ENCODE measurements around the gene RALBP1.

DNA sequence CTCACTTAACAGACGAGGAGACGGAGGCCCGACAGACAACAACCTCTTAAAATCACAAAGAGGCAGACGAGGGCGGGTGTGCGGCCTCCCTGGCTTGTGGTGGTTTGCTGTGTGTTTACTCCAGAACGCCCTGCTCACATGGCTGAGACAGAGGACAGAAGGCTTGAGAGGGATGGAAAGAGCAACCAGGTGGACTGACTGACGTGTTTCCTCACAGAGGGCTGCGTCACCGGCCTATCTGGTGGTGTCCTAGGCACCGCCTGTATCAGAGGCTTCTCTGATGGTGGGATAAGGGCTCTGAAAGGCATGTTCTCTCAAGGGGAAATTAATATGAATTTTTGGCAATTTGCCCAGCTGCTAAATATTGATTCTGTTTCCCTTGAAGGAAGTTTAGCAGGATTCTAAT, 47.0 kb upstream of the RALBP1 start:
- TF ChIP-seq, protein P1, sequence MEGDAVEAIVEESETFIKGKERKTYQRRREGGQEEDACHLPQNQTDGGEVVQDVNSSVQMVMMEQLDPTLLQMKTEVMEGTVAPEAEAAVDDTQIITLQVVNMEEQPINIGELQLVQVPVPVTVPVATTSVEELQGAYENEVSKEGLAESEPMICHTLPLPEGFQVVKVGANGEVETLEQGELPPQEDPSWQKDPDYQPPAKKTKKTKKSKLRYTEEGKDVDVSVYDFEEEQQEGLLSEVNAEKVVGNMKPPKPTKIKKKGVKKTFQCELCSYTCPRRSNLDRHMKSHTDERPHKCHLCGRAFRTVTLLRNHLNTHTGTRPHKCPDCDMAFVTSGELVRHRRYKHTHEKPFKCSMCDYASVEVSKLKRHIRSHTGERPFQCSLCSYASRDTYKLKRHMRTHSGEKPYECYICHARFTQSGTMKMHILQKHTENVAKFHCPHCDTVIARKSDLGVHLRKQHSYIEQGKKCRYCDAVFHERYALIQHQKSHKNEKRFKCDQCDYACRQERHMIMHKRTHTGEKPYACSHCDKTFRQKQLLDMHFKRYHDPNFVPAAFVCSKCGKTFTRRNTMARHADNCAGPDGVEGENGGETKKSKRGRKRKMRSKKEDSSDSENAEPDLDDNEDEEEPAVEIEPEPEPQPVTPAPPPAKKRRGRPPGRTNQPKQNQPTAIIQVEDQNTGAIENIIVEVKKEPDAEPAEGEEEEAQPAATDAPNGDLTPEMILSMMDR (IDR thresholded peaks at IDR 0.05 in 2 of 3, conservative IDR thresholded peaks at IDR 0.05 in 1 of 3; ENCODE audit: borderline replicate concordance in 1 of 3, insufficient read depth in 1 of 3, low read depth in 2 of 3, low read length in 2 of 3) = no peak
- TF ChIP-seq POLR2A (IDR thresholded peaks at IDR 0.05; ENCODE audit: borderline replicate concordance, extremely low read depth, insufficient read depth, insufficient read length) = no peak
